ENCODE measurements around the gene PHF2.

DNA sequence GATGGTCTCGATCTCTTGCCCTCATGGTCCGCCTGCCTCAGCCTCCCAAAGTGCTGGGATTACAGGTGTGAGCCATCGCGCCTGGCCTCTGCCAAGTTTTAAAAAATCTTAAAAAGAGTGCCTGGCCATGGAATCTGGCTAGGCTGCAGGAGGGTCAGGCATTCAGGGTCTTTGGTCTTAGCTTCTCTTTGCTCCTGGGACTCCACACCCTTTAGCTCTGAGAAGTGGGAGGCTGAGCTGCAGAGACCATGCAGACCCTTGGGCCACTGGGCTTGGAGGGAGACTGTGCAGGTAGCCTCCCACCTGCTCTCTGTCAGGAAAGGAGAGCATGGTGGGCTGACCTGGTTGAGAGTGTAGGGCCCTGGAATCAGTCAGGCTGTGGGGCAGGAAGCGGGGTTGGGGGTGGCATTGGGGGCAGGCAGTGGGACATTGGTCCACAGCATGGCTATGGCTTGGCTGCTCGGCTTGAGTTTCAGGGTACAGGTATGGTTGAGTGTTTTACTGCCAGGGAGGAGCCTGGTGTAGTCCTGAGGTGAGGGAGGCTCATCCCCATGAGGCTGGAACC lies 20.8 kb downstream of the PHF2 start:
- TF ChIP-seq, protein P1, sequence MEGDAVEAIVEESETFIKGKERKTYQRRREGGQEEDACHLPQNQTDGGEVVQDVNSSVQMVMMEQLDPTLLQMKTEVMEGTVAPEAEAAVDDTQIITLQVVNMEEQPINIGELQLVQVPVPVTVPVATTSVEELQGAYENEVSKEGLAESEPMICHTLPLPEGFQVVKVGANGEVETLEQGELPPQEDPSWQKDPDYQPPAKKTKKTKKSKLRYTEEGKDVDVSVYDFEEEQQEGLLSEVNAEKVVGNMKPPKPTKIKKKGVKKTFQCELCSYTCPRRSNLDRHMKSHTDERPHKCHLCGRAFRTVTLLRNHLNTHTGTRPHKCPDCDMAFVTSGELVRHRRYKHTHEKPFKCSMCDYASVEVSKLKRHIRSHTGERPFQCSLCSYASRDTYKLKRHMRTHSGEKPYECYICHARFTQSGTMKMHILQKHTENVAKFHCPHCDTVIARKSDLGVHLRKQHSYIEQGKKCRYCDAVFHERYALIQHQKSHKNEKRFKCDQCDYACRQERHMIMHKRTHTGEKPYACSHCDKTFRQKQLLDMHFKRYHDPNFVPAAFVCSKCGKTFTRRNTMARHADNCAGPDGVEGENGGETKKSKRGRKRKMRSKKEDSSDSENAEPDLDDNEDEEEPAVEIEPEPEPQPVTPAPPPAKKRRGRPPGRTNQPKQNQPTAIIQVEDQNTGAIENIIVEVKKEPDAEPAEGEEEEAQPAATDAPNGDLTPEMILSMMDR (conservative IDR thresholded peaks at IDR 0.05; ENCODE audit: low read depth, low read length) = no peak
- TF ChIP-seq POLR2A (IDR thresholded peaks at IDR 0.05; ENCODE audit: low read depth, low read length) (no peak), FOS (IDR thresholded peaks at IDR 0.05; ENCODE audit: low read depth, low read length) (no peak), RAD21 (IDR thresholded peaks at IDR 0.05; ENCODE audit: low read length) (no peak), MAFK (IDR thresholded peaks at IDR 0.05; ENCODE audit: low read depth, low read length) (no peak), CEBPB (IDR thresholded peaks at IDR 0.05; ENCODE audit: low read depth, low read length) (no peak), RFX5 (IDR thresholded peaks at IDR 0.05; ENCODE audit: low read depth, low read length) (no peak)
